Neural progenitor cell (in vitro differentiated cells): ENCODE results near the gene LMBR1. TPM values are rescaled to one million over a fixed set of nuclear protein-coding genes. Genes with fewer than 3 reads are reported as not detected.

Source experiments
- DNase-seq: peaks from one replicate; pipeline ENCODE4 v3.0.0-alpha.2; 2016; ENCODE audit warnings: low spot score
- H2AFZ ChIP-seq: fragments of 200-600 bp; sonication (generic); replicated peaks from 2 replicates; pipeline ENCODE4 v1.6.1; 2016; ENCODE audit warnings: antibody characterized with exemption
- H3F3A ChIP-seq: fragments of 200-600 bp; sonication (generic); 2 replicates; pipeline ENCODE4 v1.6.1; 2016; ENCODE audit warnings: antibody characterized with exemption, low read depth
- H3K27ac ChIP-seq: fragments of 200-600 bp; sonication (generic); 2 replicates; pipeline ENCODE4 v1.5.1; 2016; ENCODE audit warnings: mild to moderate bottlenecking
- H3K27me3 ChIP-seq: fragments of 200-600 bp; sonication (generic); 2 replicates; pipeline ENCODE4 v1.6.1; 2016; ENCODE audit warnings: mild to moderate bottlenecking, moderate library complexity
- H3K36me3 ChIP-seq: fragments of 200-600 bp; sonication (generic); 2 replicates; pipeline ENCODE4 v1.5.1; 2016
- H3K4me1 ChIP-seq: fragments of 200-600 bp; sonication (generic); 2 replicates; pipeline ENCODE4 v1.6.1; 2016; ENCODE audit warnings: mixed run types
- H3K4me2 ChIP-seq: fragments of 200-600 bp; sonication (generic); 2 replicates; pipeline ENCODE4 v1.6.1; 2016
- H3K4me3 ChIP-seq: fragments of 200-600 bp; sonication (generic); 2 replicates; pipeline ENCODE4 v1.5.1; 2016
- H3K79me2 ChIP-seq: fragments of 200-600 bp; sonication (generic); 2 replicates; pipeline ENCODE4 v1.6.1; 2016; ENCODE audit warnings: low read depth
- H3K9ac ChIP-seq: fragments of 200-600 bp; sonication (generic); 2 replicates; pipeline ENCODE4 v1.6.1; 2016
- H3K9me3 ChIP-seq: fragments of 200-600 bp; sonication (generic); 2 replicates; pipeline ENCODE4 v1.5.1; 2016; ENCODE audit warnings: low read depth
- H4K20me1 ChIP-seq: fragments of 200-600 bp; sonication (generic); 2 replicates; pipeline ENCODE4 v1.6.1; 2016; ENCODE audit warnings: low read depth
- H3K27ac Mint-ChIP-seq: 3 replicates; pipeline ENCODE4 v1.8.0; 2021; ENCODE audit warnings: mixed read lengths
- H3K27me3 Mint-ChIP-seq: 2 replicates; pipeline ENCODE4 v1.8.0; 2022; ENCODE audit warnings: low read depth, mild to moderate bottlenecking, inconsistent platforms, moderate library complexity, mixed read lengths; ENCODE audit not compliant: insufficient read depth
- H3K36me3 Mint-ChIP-seq: 3 replicates; pipeline ENCODE4 v1.8.0; 2021; ENCODE audit warnings: mixed read lengths
- H3K4me1 Mint-ChIP-seq: 3 replicates; pipeline ENCODE4 v1.8.0; 2021; ENCODE audit warnings: mixed read lengths
- H3K4me3 Mint-ChIP-seq: 3 replicates; pipeline ENCODE4 v1.8.0; 2021; ENCODE audit warnings: mild to moderate bottlenecking, moderate library complexity, mixed read lengths
- H3K9me3 Mint-ChIP-seq: 3 replicates; pipeline ENCODE4 v1.8.0; 2020; ENCODE audit warnings: mixed read lengths
- CTCF ChIP-seq: fragments of 200-600 bp; sonication (generic); IDR thresholded peaks from 2 replicates; pipeline ENCODE4 v1.5.1; 2017; ENCODE audit warnings: antibody characterized with exemption, mild to moderate bottlenecking
- EZH2 ChIP-seq: fragments of 200-600 bp; sonication (generic); IDR thresholded peaks from 2 replicates; pipeline ENCODE4 v1.6.1; 2017; ENCODE audit warnings: antibody characterized with exemption, mild to moderate bottlenecking, moderate library complexity
- EZH2phosphoT487 ChIP-seq: fragments of 200-600 bp; sonication (generic); IDR thresholded peaks from 2 replicates; pipeline ENCODE4 v1.6.1; 2017; ENCODE audit warnings: antibody characterized with exemption
- total RNA-seq: library from RNA; depleted of rRNA; stranded (reverse); fragments of >200 nt; gene quantifications from 2 replicates; pipeline ENCODE4 v1.2.3, GENCODE V29; 2015; ENCODE audit warnings: low replicate concordance

The LMBR1 gene
- total RNA-seq, 1 donor from 2014 or later = 58.1 TPM

- Histone ChIP-seq H3K4me2 (no peak overlapping the region), H3K9ac (no peak overlapping the region), H3K9me3 (no peaks in the 10 kb centered on the region), H3K79me2 (no peaks in the 10 kb centered on the region), H3K4me3 (no peak overlapping the region), H2AFZ (no peak overlapping the region), H3F3A (no peaks in the 10 kb centered on the region), H4K20me1 (no peaks in the 10 kb centered on the region), H3K27ac (no peak overlapping the region), H3K27me3 (no peaks in the 10 kb centered on the region), H3K36me3 (no peaks in the 10 kb centered on the region), H3K4me1 (no peaks in the 10 kb centered on the region)
- TF ChIP-seq CTCF (no peak), EZH2 (no peak), EZH2phosphoT487 (no peak)
- DNase-seq = no peak
- Mint-ChIP-seq H3K36me3 (peaks cover 4% of the 10 kb centered on the region), H3K27ac (no peak overlapping the region), H3K4me3 (no peak overlapping the region), H3K4me1 (peaks cover 4% of the 10 kb centered on the region), H3K27me3 (no peaks in the 10 kb centered on the region), H3K9me3 (no peaks in the 10 kb centered on the region)
Observed at GRCh38 chr7:156781972-156782371, 111.0 kb downstream of the LMBR1 start.

DNA sequence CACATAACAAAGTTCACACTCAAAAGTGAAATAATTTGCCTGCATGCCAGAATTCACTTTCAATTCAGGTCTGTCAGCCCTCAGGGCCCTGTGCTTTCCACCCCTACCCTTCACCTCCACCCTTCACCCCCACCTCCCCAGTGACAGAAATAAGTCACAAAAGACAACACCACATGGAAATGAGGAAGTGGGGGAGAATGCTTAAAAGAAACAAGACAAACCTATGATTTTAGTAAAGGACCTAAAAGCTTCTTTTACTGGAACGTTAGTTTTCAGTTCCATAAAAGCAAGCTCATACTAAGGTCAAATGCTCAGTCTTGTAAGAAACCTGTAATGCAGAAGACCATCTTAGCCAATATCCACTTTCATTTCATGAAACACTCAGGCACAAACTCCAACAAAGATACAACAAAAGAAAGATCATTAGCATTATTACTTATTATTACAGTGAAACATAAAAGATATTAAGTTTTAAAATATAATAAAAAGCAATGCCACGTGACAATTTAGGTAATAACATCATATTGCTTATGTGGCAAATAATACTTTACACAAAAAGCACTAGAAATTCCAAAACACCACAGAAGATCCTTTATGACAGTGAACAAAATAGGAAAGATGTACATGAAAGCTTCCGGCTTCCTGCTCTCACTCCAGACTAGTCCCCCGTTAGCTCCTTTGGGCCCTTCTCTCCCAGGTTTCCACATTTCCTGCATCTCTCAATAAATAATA lies 112.1 kb downstream of the LMBR1 start:
- no peak overlapping the region for H2AFZ ChIP-seq
- no peaks in the 10 kb centered on the region for H4K20me1 ChIP-seq
- no peaks in the 10 kb centered on the region for H3K36me3 ChIP-seq
- no peaks in the 10 kb centered on the region for H3K9me3 ChIP-seq
- H3K4me2 ChIP-seq = no peak overlapping the region
- no peaks in the 10 kb centered on the region for H3F3A ChIP-seq
- no peaks in the 10 kb centered on the region for H3K27me3 Mint-ChIP-seq
- H3K27me3 ChIP-seq = no peaks in the 10 kb centered on the region
- no peak for DNase-seq
- no peaks in the 10 kb centered on the region for H3K79me2 ChIP-seq
- H3K4me3 ChIP-seq = no peak overlapping the region
- H3K36me3 Mint-ChIP-seq = peaks cover 6% of the 10 kb centered on the region
- H3K27ac ChIP-seq = no peak overlapping the region
- H3K4me1 ChIP-seq = no peaks in the 10 kb centered on the region
- TF ChIP-seq EZH2 (no peak), EZH2phosphoT487 (no peak), CTCF (no peak)
- no peaks in the 10 kb centered on the region for H3K9me3 Mint-ChIP-seq
- H3K27ac Mint-ChIP-seq = no peak overlapping the region
- H3K9ac ChIP-seq = no peak overlapping the region
- no peak overlapping the region for H3K4me3 Mint-ChIP-seq
- peaks cover 4% of the 10 kb centered on the region for H3K4me1 Mint-ChIP-seq

DNA sequence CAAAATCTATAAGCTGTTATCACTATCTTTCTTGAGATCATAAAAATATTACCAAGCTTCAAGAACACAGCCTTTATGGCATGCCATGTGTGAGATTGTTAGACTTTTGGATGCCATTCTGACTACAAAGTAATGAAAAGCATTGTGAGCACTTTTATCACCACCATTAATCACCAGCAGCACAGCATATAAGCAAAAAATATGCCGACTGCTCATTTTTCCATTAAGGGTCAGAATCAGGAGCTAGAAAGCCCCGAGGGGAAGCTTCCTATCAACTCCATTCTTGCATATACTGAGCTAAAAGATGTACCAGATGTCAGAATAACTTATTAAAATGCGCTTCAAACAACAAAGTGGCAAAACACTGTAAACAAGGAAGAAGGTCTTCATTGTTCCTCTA lies 114.3 kb downstream of the LMBR1 start:
- TF ChIP-seq EZH2 (no peak), EZH2phosphoT487 (no peak), CTCF (no peak)
- no peak for DNase-seq

More for the DNA sequence above, 114.3 kb downstream of the LMBR1 start:
- Histone ChIP-seq H3K79me2 (no peaks in the 10 kb centered on the region), H3K4me1 (no peaks in the 10 kb centered on the region), H3K27ac (no peak overlapping the region), H3K4me3 (no peak overlapping the region), H3K9ac (no peak overlapping the region), H2AFZ (no peak overlapping the region), H3F3A (no peaks in the 10 kb centered on the region), H3K4me2 (no peak overlapping the region), H3K27me3 (no peaks in the 10 kb centered on the region), H4K20me1 (no peaks in the 10 kb centered on the region), H3K36me3 (no peaks in the 10 kb centered on the region), H3K9me3 (no peaks in the 10 kb centered on the region)
- H3K27ac Mint-ChIP-seq = no peak overlapping the region
- peaks cover 2% of the 10 kb centered on the region for H3K9me3 Mint-ChIP-seq
- H3K27me3 Mint-ChIP-seq = no peaks in the 10 kb centered on the region
- no peak overlapping the region for H3K4me3 Mint-ChIP-seq
- H3K36me3 Mint-ChIP-seq = peaks cover 8% of the 10 kb centered on the region
- H3K4me1 Mint-ChIP-seq = peaks cover 4% of the 10 kb centered on the region
